ENCODE measurements around the gene MANEAL. TPM values are rescaled to one million over a fixed set of nuclear protein-coding genes. Genes with fewer than 3 reads are reported as not detected.

Gene MANEAL
- total and polyA plus RNA-seq, 2 experiments from 2014 or later, result 2.3 to 3.5 TPM

DNA sequence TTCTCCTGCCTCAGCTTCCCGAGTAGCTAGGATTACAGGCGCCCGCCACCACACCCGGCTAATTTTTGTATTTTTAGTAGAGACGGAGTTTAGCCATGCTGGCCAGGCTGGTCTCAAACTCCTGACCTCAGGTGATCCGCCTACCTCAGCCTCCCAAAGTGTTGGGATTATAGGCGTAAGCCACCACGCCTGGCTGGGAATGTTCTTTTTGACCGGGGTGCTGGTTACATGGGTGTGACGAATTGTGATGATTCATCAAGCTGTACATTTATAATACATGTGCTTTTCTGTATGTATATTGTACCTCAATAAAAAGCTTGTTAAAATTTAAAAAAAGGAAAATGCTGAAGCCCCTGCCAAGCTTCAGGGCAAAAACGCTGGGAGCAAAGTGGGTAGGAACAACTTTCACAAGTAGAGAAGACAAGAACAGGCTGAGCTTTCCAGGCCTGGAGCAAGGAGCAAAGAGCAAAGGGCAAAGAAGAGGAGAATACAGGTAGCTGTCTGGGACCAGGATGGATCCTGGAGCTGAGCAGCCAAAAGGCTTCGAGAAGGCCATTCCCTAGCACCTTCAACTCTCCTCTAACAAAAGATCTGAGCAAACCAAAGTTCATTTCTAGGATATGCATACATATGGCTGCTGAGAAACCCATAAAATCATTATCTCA, 34.9 kb downstream of the MANEAL start:
- H3K9me2 ChIP-seq (replicated peaks; ENCODE audit: insufficient read depth), result no peaks in the 10 kb centered on the region
- WGBS (ENCODE audit: low lambda C conversion rate, missing lambda C conversion rate), result 97% methylated on average over 12 of the region's 12 CpGs
- no peaks in the 10 kb centered on the region for H3K9me3 ChIP-seq (ENCODE audit: low read depth)
- DNase-seq (ENCODE audit: low spot score), result no peak
- H3K36me3 ChIP-seq (replicated peaks; ENCODE audit: insufficient read depth, low read depth), result no peaks in the 10 kb centered on the region
- H3K4me3 ChIP-seq, result no peak overlapping the region
- H3K4me2 ChIP-seq, result no peak overlapping the region
- H4K20me1 ChIP-seq (ENCODE audit: insufficient read depth, poor library complexity, severe bottlenecking), result no peaks in the 10 kb centered on the region
- H3K79me2 ChIP-seq, result no peaks in the 10 kb centered on the region
- H3K27me3 ChIP-seq, result no peaks in the 10 kb centered on the region
- TF ChIP-seq, protein P1, sequence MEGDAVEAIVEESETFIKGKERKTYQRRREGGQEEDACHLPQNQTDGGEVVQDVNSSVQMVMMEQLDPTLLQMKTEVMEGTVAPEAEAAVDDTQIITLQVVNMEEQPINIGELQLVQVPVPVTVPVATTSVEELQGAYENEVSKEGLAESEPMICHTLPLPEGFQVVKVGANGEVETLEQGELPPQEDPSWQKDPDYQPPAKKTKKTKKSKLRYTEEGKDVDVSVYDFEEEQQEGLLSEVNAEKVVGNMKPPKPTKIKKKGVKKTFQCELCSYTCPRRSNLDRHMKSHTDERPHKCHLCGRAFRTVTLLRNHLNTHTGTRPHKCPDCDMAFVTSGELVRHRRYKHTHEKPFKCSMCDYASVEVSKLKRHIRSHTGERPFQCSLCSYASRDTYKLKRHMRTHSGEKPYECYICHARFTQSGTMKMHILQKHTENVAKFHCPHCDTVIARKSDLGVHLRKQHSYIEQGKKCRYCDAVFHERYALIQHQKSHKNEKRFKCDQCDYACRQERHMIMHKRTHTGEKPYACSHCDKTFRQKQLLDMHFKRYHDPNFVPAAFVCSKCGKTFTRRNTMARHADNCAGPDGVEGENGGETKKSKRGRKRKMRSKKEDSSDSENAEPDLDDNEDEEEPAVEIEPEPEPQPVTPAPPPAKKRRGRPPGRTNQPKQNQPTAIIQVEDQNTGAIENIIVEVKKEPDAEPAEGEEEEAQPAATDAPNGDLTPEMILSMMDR (IDR thresholded peaks at IDR 0.05; ENCODE audit: poor library complexity), result no peak
- no peak for TF ChIP-seq EZH2phosphoT487 (IDR thresholded peaks at IDR 0.05; ENCODE audit: low read depth, severe bottlenecking, unreplicated experiment)
- no peak for TF ChIP-seq EZH2 (IDR thresholded peaks at IDR 0.05; ENCODE audit: borderline replicate concordance)
- H2AFZ ChIP-seq, result no peak overlapping the region
- H3K4me1 ChIP-seq (ENCODE audit: insufficient read depth), result no peaks in the 10 kb centered on the region
- no peak overlapping the region for H3K27ac ChIP-seq

- 95% methylated on average over 4 of the region's 4 CpGs for WGBS (ENCODE audit: low lambda C conversion rate, missing lambda C conversion rate)
- H3K4me1 ChIP-seq (ENCODE audit: insufficient read depth), result no peaks in the 10 kb centered on the region
These were observed 37.5 kb downstream of the MANEAL start for GRCh38 chr1:37831109-37831508.

GRCh38 chr1:37831809-37832208, 38.2 kb downstream of the MANEAL start:
- Histone ChIP-seq H2AFZ (no peak overlapping the region), H3K27ac (no peak overlapping the region), H3K9me3 (ENCODE audit: low read depth) (no peaks in the 10 kb centered on the region), H4K20me1 (ENCODE audit: insufficient read depth, poor library complexity, severe bottlenecking) (no peaks in the 10 kb centered on the region), H3K4me1 (ENCODE audit: insufficient read depth) (no peaks in the 10 kb centered on the region), H3K4me3 (no peak overlapping the region), H3K36me3 (replicated peaks; ENCODE audit: insufficient read depth, low read depth) (no peaks in the 10 kb centered on the region), H3K9me2 (replicated peaks; ENCODE audit: insufficient read depth) (no peaks in the 10 kb centered on the region), H3K79me2 (no peaks in the 10 kb centered on the region), H3K27me3 (no peaks in the 10 kb centered on the region), H3K4me2 (no peak overlapping the region)
- WGBS (ENCODE audit: low lambda C conversion rate, missing lambda C conversion rate), result 78% methylated on average over 2 of the region's 2 CpGs
- DNase-seq (ENCODE audit: low spot score), result no peak
- no peak for TF ChIP-seq EZH2phosphoT487 (IDR thresholded peaks at IDR 0.05; ENCODE audit: low read depth, severe bottlenecking, unreplicated experiment)
- TF ChIP-seq, protein P1 (IDR thresholded peaks at IDR 0.05; ENCODE audit: poor library complexity), result no peak
- TF ChIP-seq EZH2 (IDR thresholded peaks at IDR 0.05; ENCODE audit: borderline replicate concordance), result no peak

More at GRCh38 chr1:37831109-37831508, 37.5 kb downstream of the MANEAL start:
- Histone ChIP-seq H3K9me3 (ENCODE audit: low read depth) (no peaks in the 10 kb centered on the region), H3K27ac (no peak overlapping the region), H3K4me3 (no peak overlapping the region), H3K27me3 (no peaks in the 10 kb centered on the region), H3K36me3 (replicated peaks; ENCODE audit: insufficient read depth, low read depth) (no peaks in the 10 kb centered on the region), H3K79me2 (no peaks in the 10 kb centered on the region), H4K20me1 (ENCODE audit: insufficient read depth, poor library complexity, severe bottlenecking) (no peaks in the 10 kb centered on the region), H2AFZ (no peak overlapping the region), H3K9me2 (replicated peaks; ENCODE audit: insufficient read depth) (no peaks in the 10 kb centered on the region), H3K4me2 (no peak overlapping the region)
- TF ChIP-seq EZH2phosphoT487 (IDR thresholded peaks at IDR 0.05; ENCODE audit: low read depth, severe bottlenecking, unreplicated experiment) (no peak), EZH2 (IDR thresholded peaks at IDR 0.05; ENCODE audit: borderline replicate concordance) (no peak)
- TF ChIP-seq, protein P1 (IDR thresholded peaks at IDR 0.05; ENCODE audit: poor library complexity), result no peak
- no peak for DNase-seq (ENCODE audit: low spot score)
